ENCODE results near the gene SLC6A9. TPM values are rescaled to one million over a fixed set of nuclear protein-coding genes. Genes with fewer than 3 reads are reported as not detected.

Gene SLC6A9
- total RNA-seq, 1 experiment from 2014 or later: 12.8 TPM

DNA sequence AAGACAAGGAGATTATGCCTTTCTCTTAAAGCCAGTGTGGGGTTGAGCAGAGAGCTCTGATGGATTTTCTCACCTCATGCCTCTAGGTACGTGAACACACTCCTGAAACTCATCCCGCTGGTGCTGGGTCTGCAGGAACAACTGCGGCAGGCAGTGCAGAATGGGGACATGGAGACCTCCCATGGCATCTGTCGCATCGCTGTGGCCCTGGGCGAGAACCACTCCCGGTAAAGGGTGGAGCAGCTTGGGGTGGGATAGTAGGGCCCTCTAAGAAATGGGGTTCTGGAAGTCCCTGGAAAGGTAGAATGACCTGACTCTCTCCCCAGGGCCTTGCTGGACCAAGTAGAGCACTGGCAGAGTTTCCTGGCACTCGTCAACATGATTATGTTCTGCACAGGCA is 75.0 kb downstream of the SLC6A9 start:
- no peaks in the 10 kb centered on the region for H3K79me2 ChIP-seq (ENCODE audit: insufficient read depth, low read length)

More for the DNA sequence above, 75.0 kb downstream of the SLC6A9 start:
- no peaks in the 10 kb centered on the region for H3K27me3 ChIP-seq (ENCODE audit: insufficient read depth, low read length)
- RAD21 ChIA-PET (ENCODE audit: low non-redundant PET in 1 of 2, low total read pairs in 2 of 2, uncharacterized antibody in 2 of 2, unreplicated experiment in 2 of 2): no interaction called here
- POLR2A ChIA-PET: interaction anchor here (1.3 kb wide), 1 partner anchor 13 kb away, joined by 3 read pairs; the partner anchor contains the start of gene DPH2
- no peak overlapping the region for H3K4me2 ChIP-seq (ENCODE audit: low read length)
- no peak for TF ChIP-seq SP1 (IDR thresholded peaks at IDR 0.05; ENCODE audit: low read depth)
- TF ChIP-seq, protein P1, sequence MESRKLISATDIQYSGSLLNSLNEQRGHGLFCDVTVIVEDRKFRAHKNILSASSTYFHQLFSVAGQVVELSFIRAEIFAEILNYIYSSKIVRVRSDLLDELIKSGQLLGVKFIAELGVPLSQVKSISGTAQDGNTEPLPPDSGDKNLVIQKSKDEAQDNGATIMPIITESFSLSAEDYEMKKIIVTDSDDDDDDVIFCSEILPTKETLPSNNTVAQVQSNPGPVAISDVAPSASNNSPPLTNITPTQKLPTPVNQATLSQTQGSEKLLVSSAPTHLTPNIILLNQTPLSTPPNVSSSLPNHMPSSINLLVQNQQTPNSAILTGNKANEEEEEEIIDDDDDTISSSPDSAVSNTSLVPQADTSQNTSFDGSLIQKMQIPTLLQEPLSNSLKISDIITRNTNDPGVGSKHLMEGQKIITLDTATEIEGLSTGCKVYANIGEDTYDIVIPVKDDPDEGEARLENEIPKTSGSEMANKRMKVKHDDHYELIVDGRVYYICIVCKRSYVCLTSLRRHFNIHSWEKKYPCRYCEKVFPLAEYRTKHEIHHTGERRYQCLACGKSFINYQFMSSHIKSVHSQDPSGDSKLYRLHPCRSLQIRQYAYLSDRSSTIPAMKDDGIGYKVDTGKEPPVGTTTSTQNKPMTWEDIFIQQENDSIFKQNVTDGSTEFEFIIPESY (IDR thresholded peaks at IDR 0.05; ENCODE audit: extremely low read depth, insufficient replicate concordance, low read length): no peak
- no peak for TF ChIP-seq ZNF274 (IDR thresholded peaks at IDR 0.05; ENCODE audit: low read depth, low read length)
- TF ChIP-seq POLR2AphosphoS5 (IDR thresholded peaks at IDR 0.05; ENCODE audit: low read depth, low read length): no peak
- TF ChIP-seq, protein P2, sequence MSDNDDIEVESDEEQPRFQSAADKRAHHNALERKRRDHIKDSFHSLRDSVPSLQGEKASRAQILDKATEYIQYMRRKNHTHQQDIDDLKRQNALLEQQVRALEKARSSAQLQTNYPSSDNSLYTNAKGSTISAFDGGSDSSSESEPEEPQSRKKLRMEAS (IDR thresholded peaks at IDR 0.05): no peak
- TF ChIP-seq FOSL1 (IDR thresholded peaks at IDR 0.05; ENCODE audit: low read depth): no peak
- TF ChIP-seq TCF7L2 (IDR thresholded peaks at IDR 0.05; ENCODE audit: borderline replicate concordance, extremely low read depth, insufficient read depth, insufficient read length): no peak
- TF ChIP-seq, protein P3, sequence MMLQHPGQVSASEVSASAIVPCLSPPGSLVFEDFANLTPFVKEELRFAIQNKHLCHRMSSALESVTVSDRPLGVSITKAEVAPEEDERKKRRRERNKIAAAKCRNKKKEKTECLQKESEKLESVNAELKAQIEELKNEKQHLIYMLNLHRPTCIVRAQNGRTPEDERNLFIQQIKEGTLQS (IDR thresholded peaks at IDR 0.05): no peak
- TF ChIP-seq ZFX (IDR thresholded peaks at IDR 0.05): no peak
- TF ChIP-seq EGR1 (IDR thresholded peaks at IDR 0.05; ENCODE audit: low read depth): no peak
- TF ChIP-seq YY1 (IDR thresholded peaks at IDR 0.05; ENCODE audit: extremely low read depth, insufficient replicate concordance, low read depth, low read length): no peak
- TF ChIP-seq, protein P4, sequence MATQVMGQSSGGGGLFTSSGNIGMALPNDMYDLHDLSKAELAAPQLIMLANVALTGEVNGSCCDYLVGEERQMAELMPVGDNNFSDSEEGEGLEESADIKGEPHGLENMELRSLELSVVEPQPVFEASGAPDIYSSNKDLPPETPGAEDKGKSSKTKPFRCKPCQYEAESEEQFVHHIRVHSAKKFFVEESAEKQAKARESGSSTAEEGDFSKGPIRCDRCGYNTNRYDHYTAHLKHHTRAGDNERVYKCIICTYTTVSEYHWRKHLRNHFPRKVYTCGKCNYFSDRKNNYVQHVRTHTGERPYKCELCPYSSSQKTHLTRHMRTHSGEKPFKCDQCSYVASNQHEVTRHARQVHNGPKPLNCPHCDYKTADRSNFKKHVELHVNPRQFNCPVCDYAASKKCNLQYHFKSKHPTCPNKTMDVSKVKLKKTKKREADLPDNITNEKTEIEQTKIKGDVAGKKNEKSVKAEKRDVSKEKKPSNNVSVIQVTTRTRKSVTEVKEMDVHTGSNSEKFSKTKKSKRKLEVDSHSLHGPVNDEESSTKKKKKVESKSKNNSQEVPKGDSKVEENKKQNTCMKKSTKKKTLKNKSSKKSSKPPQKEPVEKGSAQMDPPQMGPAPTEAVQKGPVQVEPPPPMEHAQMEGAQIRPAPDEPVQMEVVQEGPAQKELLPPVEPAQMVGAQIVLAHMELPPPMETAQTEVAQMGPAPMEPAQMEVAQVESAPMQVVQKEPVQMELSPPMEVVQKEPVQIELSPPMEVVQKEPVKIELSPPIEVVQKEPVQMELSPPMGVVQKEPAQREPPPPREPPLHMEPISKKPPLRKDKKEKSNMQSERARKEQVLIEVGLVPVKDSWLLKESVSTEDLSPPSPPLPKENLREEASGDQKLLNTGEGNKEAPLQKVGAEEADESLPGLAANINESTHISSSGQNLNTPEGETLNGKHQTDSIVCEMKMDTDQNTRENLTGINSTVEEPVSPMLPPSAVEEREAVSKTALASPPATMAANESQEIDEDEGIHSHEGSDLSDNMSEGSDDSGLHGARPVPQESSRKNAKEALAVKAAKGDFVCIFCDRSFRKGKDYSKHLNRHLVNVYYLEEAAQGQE (IDR thresholded peaks at IDR 0.05; ENCODE audit: low read depth): no peak
- TF ChIP-seq EZH2 (IDR thresholded peaks at IDR 0.05): no peak
- TF ChIP-seq SRF (IDR thresholded peaks at IDR 0.05; ENCODE audit: low read depth): no peak
- TF ChIP-seq EZH2phosphoT487 (IDR thresholded peaks at IDR 0.05; ENCODE audit: borderline replicate concordance): no peak
- no peak for TF ChIP-seq POLR2A (IDR thresholded peaks at IDR 0.05; ENCODE audit: borderline replicate concordance, extremely low read depth, insufficient read depth, insufficient read length)
- intact Hi-C loops (cut with micrococcal nuclease): no loop called here
- ATAC-seq: no peak
- H2AFZ ChIP-seq (ENCODE audit: low read depth, low read length, poor library complexity, severe bottlenecking): no peak overlapping the region
- CTCF ChIA-PET: no interaction called here
- H4K20me1 ChIP-seq (ENCODE audit: insufficient read depth): no peaks in the 10 kb centered on the region
- DNase-seq (ENCODE audit: low read depth, low spot score): no peak
- peaks cover 0 to 4% of the 10 kb centered on the region in 2 experiments; a peak in 1 of 4 replicates for H3K36me3 ChIP-seq (ENCODE audit: control insufficient read depth in 1 of 2, insufficient read depth in 2 of 2, low read length in 2 of 2)
- no peaks in the 10 kb centered on the region for H3K9me3 ChIP-seq (ENCODE audit: control insufficient read depth in 1 of 2, insufficient read depth in 1 of 2, low read depth in 1 of 2, low read length in 2 of 2)
- no peak overlapping the region for H3K27ac ChIP-seq (ENCODE audit: low read depth, low read length)
- no TSS peak for BruUV-seq (replicated peaks)
- H3K4me3 ChIP-seq (replicated peaks in 1 of 2; ENCODE audit: low read depth in 1 of 2, low read length in 2 of 2): no peak overlapping the region
- H3K4me1 ChIP-seq (ENCODE audit: control insufficient read depth in 1 of 2, insufficient read depth in 2 of 2, low read length in 2 of 2): no peaks in the 10 kb centered on the region
- no peak overlapping the region for H3K9ac ChIP-seq (ENCODE audit: low read length)
- no peaks in the 10 kb centered on the region for H3K9me2 ChIP-seq (ENCODE audit: insufficient read depth)

Data from HCT116 (cell line).